H1 (cell line): Measurements from ENCODE around the gene ADAM12. TPM values are rescaled to one million over a fixed set of nuclear protein-coding genes. Genes with fewer than 3 reads are reported as not detected.

Experiments used
- CTCF ChIA-PET: fragments of 300-600 bp; sonication (Branson Sonifier 250); formaldehyde crosslinking; loops from one replicate; lab custom pipeline; 2021; ENCODE audit not compliant: partially characterized antibody; lab: Charles Lee
- POLR2A ChIA-PET: fragments of 300-600 bp; sonication (Branson Sonifier 250); formaldehyde crosslinking; loops from one replicate; lab custom pipeline; 2021; ENCODE audit warnings: inconsistent platforms; ENCODE audit not compliant: partially characterized antibody; lab: Charles Lee
- DNase-seq, 2 experiments: peaks; one replicate each; pipeline versions ENCODE4 v3.0.0 to v3.0.0-alpha.2; 2010 to 2022; ENCODE audit warnings: low spot score in 2 of 2, low read depth in 1 of 2, mixed read lengths in 1 of 2
- FAIRE-seq: peaks from 2 replicates; lab custom pipeline; 2011; peaks lifted over from hg19 to GRCh38; lab: Jason Lieb, UNC
- H2AFZ ChIP-seq: 2 replicates; pipeline ENCODE4 v1.8.1; 2012; ENCODE audit warnings: low read length, inconsistent platforms
- H2AK5ac ChIP-seq: 2 replicates; pipeline ENCODE4 v1.6.1; 2013; ENCODE audit warnings: low read depth, low read length
- H2BK120ac ChIP-seq: replicated peaks from 2 replicates; pipeline ENCODE3; 2013; ENCODE audit warnings: low read depth, low read length, inconsistent platforms
- H2BK12ac ChIP-seq: 2 replicates; pipeline ENCODE4 v1.6.1; 2013; ENCODE audit warnings: low read depth, low read length
- H2BK15ac ChIP-seq: 2 replicates; pipeline ENCODE4 v1.6.1; 2013; ENCODE audit warnings: low read length
- H2BK20ac ChIP-seq: 2 replicates; pipeline ENCODE4 v1.6.1; 2013; ENCODE audit warnings: low read length
- H2BK5ac ChIP-seq: 2 replicates; pipeline ENCODE4 v1.6.1; 2013; ENCODE audit warnings: low read depth, low read length
- H3K14ac ChIP-seq: 2 replicates; pipeline ENCODE4 v1.6.1; 2013; ENCODE audit warnings: inconsistent platforms; ENCODE audit not compliant: insufficient read length
- H3K18ac ChIP-seq: 2 replicates; pipeline ENCODE4 v1.6.1; 2013; ENCODE audit warnings: low read length; ENCODE audit errors: extremely low read depth
- H3K23ac ChIP-seq: 2 replicates; pipeline ENCODE4 v1.6.1; 2013; ENCODE audit warnings: inconsistent platforms; ENCODE audit not compliant: insufficient read length
- H3K23me2 ChIP-seq: 2 replicates; pipeline ENCODE4 v1.6.1; 2013; ENCODE audit warnings: low read depth, low read length
- H3K27ac ChIP-seq: 2 replicates; pipeline ENCODE4 v1.6.1; 2011; ENCODE audit warnings: low read depth, low read length, inconsistent platforms
- H3K27me3 ChIP-seq, 4 experiments: replicated peaks in 1 of 4; 1 replicate in 1 of 4; 2 replicates in 3 of 4; pipeline versions ENCODE4 v1.6.1 to v1.8.1; 2011 to 2013; ENCODE audit warnings: low read length in 3 of 4, mild to moderate bottlenecking in 3 of 4, inconsistent platforms in 2 of 4, mixed read lengths in 2 of 4, moderate library complexity in 1 of 4; ENCODE audit not compliant: control insufficient read depth in 3 of 4, insufficient read depth in 3 of 4; ENCODE audit errors: extremely low read depth in 1 of 4
- H3K36me3 ChIP-seq, 4 experiments: 2 replicates each; pipeline versions ENCODE4 v1.6.1 to v1.8.1; 2011 to 2013; ENCODE audit warnings: mild to moderate bottlenecking in 4 of 4, low read length in 3 of 4, moderate library complexity in 2 of 4, control low read depth in 1 of 4, inconsistent platforms in 1 of 4; ENCODE audit not compliant: insufficient read depth in 4 of 4, control insufficient read depth in 2 of 4
- H3K4ac ChIP-seq: replicated peaks from 2 replicates; pipeline ENCODE3; 2013; ENCODE audit warnings: low read length, low read depth, mixed read lengths, inconsistent platforms; ENCODE audit not compliant: insufficient read length
- H3K4me1 ChIP-seq, 4 experiments: replicated peaks in 1 of 4; 1 replicate in 1 of 4; 2 replicates in 3 of 4; pipeline versions ENCODE4 v1.6.1 to v1.8.1; 2011 to 2013; ENCODE audit warnings: low read length in 3 of 4, inconsistent platforms in 2 of 4, mixed read lengths in 1 of 4; ENCODE audit not compliant: insufficient read depth in 4 of 4, control insufficient read depth in 3 of 4
- H3K4me2 ChIP-seq, 2 experiments: 2 replicates each; pipeline versions ENCODE4 v1.6.1 to v1.8.1; 2011 to 2013; ENCODE audit warnings: low read depth in 2 of 2, low read length in 2 of 2, control low read depth in 1 of 2, inconsistent platforms in 1 of 2, mild to moderate bottlenecking in 1 of 2; ENCODE audit not compliant: insufficient read depth in 1 of 2
- H3K4me3 ChIP-seq, 4 experiments: fragments of 200-600, 300-600 bp in 1 of 4; sonication (generic), shearing (Covaris generic), sonication (Bioruptor Twin) in 1 of 4; 2 replicates each; pipeline versions ENCODE4 v1.5.1 to v1.8.1; 2011 to 2016; ENCODE audit warnings: low read length in 4 of 4, low read depth in 3 of 4, control low read depth in 2 of 4, inconsistent platforms in 2 of 4, mild to moderate bottlenecking in 2 of 4, mixed read lengths in 1 of 4, moderate library complexity in 1 of 4; ENCODE audit not compliant: insufficient read depth in 2 of 4; ENCODE audit errors: extremely low read depth in 1 of 4
- H3K56ac ChIP-seq: replicated peaks from 2 replicates; pipeline ENCODE3; 2013; ENCODE audit warnings: low read depth, mild to moderate bottlenecking, mixed read lengths, low read length, inconsistent platforms; ENCODE audit not compliant: insufficient read length
- H3K79me1 ChIP-seq: 2 replicates; pipeline ENCODE4 v1.6.1; 2013; ENCODE audit warnings: low read depth, low read length, control low read depth
- H3K79me2 ChIP-seq, 2 experiments: 2 replicates each; pipeline versions ENCODE4 v1.6.1 to v1.8.1; 2012 to 2013; ENCODE audit warnings: low read length in 2 of 2, mild to moderate bottlenecking in 2 of 2, inconsistent platforms in 1 of 2; ENCODE audit not compliant: insufficient read depth in 2 of 2, control insufficient read depth in 1 of 2
- H3K9ac ChIP-seq, 4 experiments: replicated peaks in 1 of 4; 1 replicate in 1 of 4; 2 replicates in 3 of 4; pipeline versions ENCODE4 v1.6.1 to v1.8.1; 2011 to 2013; ENCODE audit warnings: low read depth in 3 of 4, low read length in 3 of 4, control low read depth in 2 of 4, mild to moderate bottlenecking in 2 of 4, moderate library complexity in 2 of 4, inconsistent platforms in 1 of 4; ENCODE audit errors: extremely low read depth in 1 of 4
- H3K9me3 ChIP-seq, 2 experiments: 2 replicates each; pipeline versions ENCODE4 v1.6.1 to v1.8.1; 2012 to 2013; ENCODE audit warnings: mild to moderate bottlenecking in 2 of 2, moderate library complexity in 2 of 2, control low read depth in 1 of 2, inconsistent platforms in 1 of 2, low read depth in 1 of 2, low read length in 1 of 2, mixed read lengths in 1 of 2; ENCODE audit not compliant: insufficient read depth in 2 of 2
- H4K20me1 ChIP-seq, 2 experiments: replicated peaks in 1 of 2; 2 replicates each; pipeline versions ENCODE3 to v1.8.1; 2011 to 2013; ENCODE audit warnings: inconsistent platforms in 2 of 2, low read length in 2 of 2, mild to moderate bottlenecking in 1 of 2; ENCODE audit not compliant: insufficient read depth in 2 of 2, control insufficient read depth in 1 of 2
- H4K5ac ChIP-seq: 2 replicates; pipeline ENCODE4 v1.6.1; 2013; ENCODE audit warnings: low read length, low read depth, mixed read lengths, inconsistent platforms; ENCODE audit not compliant: insufficient read length
- H4K8ac ChIP-seq: 2 replicates; pipeline ENCODE4 v1.8.0; 2013; ENCODE audit warnings: mild to moderate bottlenecking, moderate library complexity, low read length, inconsistent platforms; ENCODE audit not compliant: insufficient read depth; ENCODE audit errors: extremely low read depth
- H4K91ac ChIP-seq: replicated peaks from 2 replicates; pipeline ENCODE3; 2013; ENCODE audit warnings: low read length, mixed read lengths, inconsistent platforms; ENCODE audit not compliant: insufficient read length
- ATF3 ChIP-seq: IDR thresholded peaks from 2 replicates; pipeline ENCODE4 v1.6.1; 2011; ENCODE audit warnings: low read depth, mild to moderate bottlenecking, low read length; ENCODE audit not compliant: insufficient read depth
- CEBPB ChIP-seq: IDR thresholded peaks from 2 replicates; pipeline ENCODE4 v1.6.1; 2012; ENCODE audit warnings: low read depth, low read length
- CTCF ChIP-seq, 3 experiments: IDR thresholded peaks; 1 replicate in 2 of 3; 2 replicates in 1 of 3; pipeline versions ENCODE4 v1.5.1 to v1.6.1; 2011; ENCODE audit warnings: low read length in 3 of 3, mild to moderate bottlenecking in 3 of 3, inconsistent platforms in 2 of 3, low read depth in 1 of 3, moderate library complexity in 1 of 3; ENCODE audit not compliant: insufficient read depth in 1 of 3; ENCODE audit errors: control extremely low read depth in 1 of 3
- PHF8 ChIP-seq: fragments of 200-600 bp; sonication (generic); conservative IDR thresholded peaks from 2 replicates; pipeline ENCODE4 v1.7.1; 2012; ENCODE audit warnings: low read depth, mild to moderate bottlenecking, inconsistent platforms, low read length, moderate library complexity
- POLR2A ChIP-seq, 2 experiments: IDR thresholded peaks; 1 replicate in 1 of 2; 2 replicates in 1 of 2; pipeline ENCODE4 v1.6.1; 2011; ENCODE audit warnings: low read depth in 2 of 2, low read length in 2 of 2, mild to moderate bottlenecking in 2 of 2; ENCODE audit errors: control extremely low read depth in 1 of 2
- POLR2AphosphoS5 ChIP-seq: IDR thresholded peaks from 2 replicates; pipeline ENCODE4 v1.6.1; 2011; ENCODE audit warnings: low read depth, low read length
- RFX5 ChIP-seq: IDR thresholded peaks from 2 replicates; pipeline ENCODE4 v1.6.1; 2011; ENCODE audit warnings: low read depth, low read length, improper control_type of control experiment, borderline replicate concordance
- SAP30 ChIP-seq: fragments of 300-600 bp; sonication (generic); IDR thresholded peaks from 2 replicates; pipeline ENCODE4 v1.7.1; 2012; ENCODE audit warnings: low read length, moderate library complexity, mild to moderate bottlenecking, inconsistent platforms; ENCODE audit not compliant: insufficient read depth, insufficient replicate concordance
- SIX5 ChIP-seq: IDR thresholded peaks from 2 replicates; pipeline ENCODE4 v1.6.1; 2011; ENCODE audit warnings: mild to moderate bottlenecking, low read depth, low read length
- SP4 ChIP-seq: IDR thresholded peaks from 2 replicates; pipeline ENCODE4 v1.6.1; 2012; ENCODE audit warnings: low read length, inconsistent platforms
- SUZ12 ChIP-seq: fragments of 200-600 bp; sonication (generic); IDR thresholded peaks from 2 replicates; pipeline ENCODE4 v1.6.1; 2012; ENCODE audit warnings: mild to moderate bottlenecking, inconsistent platforms, low read length, moderate library complexity, mixed read lengths
- TAF1 ChIP-seq: IDR thresholded peaks from 2 replicates; pipeline ENCODE4 v1.6.1; 2011; ENCODE audit warnings: mild to moderate bottlenecking, low read depth, low read length
- whole genome bisulfite sequencing, 2 experiments: shearing (Covaris generic) in 1 of 2; methylation state at CpG; one replicate each; pipeline versions ENCODE4 v1.1.6 to v1.1.7; 2013 to 2015; ENCODE audit warnings: low lambda C conversion rate in 2 of 2, mixed read lengths in 2 of 2, inconsistent platforms in 1 of 2, low coverage in 1 of 2, missing lambda C conversion rate in 1 of 2; ENCODE audit not compliant: insufficient replicate concordance in 2 of 2, insufficient coverage in 1 of 2, insufficient read length in 1 of 2; ENCODE audit errors: extremely low coverage in 1 of 2, missing lambda C conversion rate in 1 of 2; 5-methylcytosine and 5-hydroxymethylcytosine counted together
- polyA plus RNA-seq, 7 experiments: library from polyadenylated mRNA; depleted of rRNA in 3 of 7; stranded (reverse) in 5 of 7; unstranded in 2 of 7; fragments of >200 nt in 5 of 7; fragments of 200-250 nt in 2 of 7; gene quantifications; 1 replicate in 5 of 7; 2 replicates in 1 of 7; 4 replicates in 1 of 7; pipeline versions ENCODE4 v1.2.1 to v1.2.3, GENCODE V29; 2011 to 2013; ENCODE audit warnings: missing spikeins in 2 of 7, mixed read lengths in 2 of 7
- total RNA-seq: library from RNA; stranded (reverse); fragmentation: NEBNext Ultra II Directional; extraction: Animal tissue kit (Norgen Biotek cat#: 25700); gene quantifications from 2 replicates; pipeline ENCODE4 v1.2.1, GENCODE V29; 2021

ADAM12 gene
- total and polyA plus RNA-seq, 2 of the 8 experiments (the other 6 are each of a cell fraction or from before 2014, with no cell fraction given), result 0.07 to 0.17 TPM

GRCh38 chr10:126042354-126042753, 345.9 kb downstream of the ADAM12 start:
- no peaks in the 10 kb centered on the region for H3K36me3 ChIP-seq
- H3K23me2 ChIP-seq, result no peaks in the 10 kb centered on the region
- H3K18ac ChIP-seq, result no peak overlapping the region
- no peak overlapping the region for H3K27ac ChIP-seq
- 88% methylated on average over 4 of the region's 4 CpGs; no CpG with 5 or more reads in 1 of the 2 experiments for WGBS, 2 experiments
- H2AK5ac ChIP-seq, result no peak overlapping the region
- H2BK120ac ChIP-seq, result no peak overlapping the region
- no peak overlapping the region for H3K9ac ChIP-seq
- H4K91ac ChIP-seq, result no peak overlapping the region
- H2BK5ac ChIP-seq, result no peak overlapping the region
- ChIA-PET CTCF (no interaction called here), POLR2A (interaction anchor here (0.6 kb wide), 1 partner anchor 21 kb away, joined by 3 read pairs; no protein-coding TSS in a partner anchor)
- no peak overlapping the region for H2BK20ac ChIP-seq
- FAIRE-seq (no peak), DNase-seq (no peak)
- no peak overlapping the region for H3K4me2 ChIP-seq
- H4K20me1 ChIP-seq, result no peaks in the 10 kb centered on the region
- H2BK15ac ChIP-seq, result no peak overlapping the region
- H3K4ac ChIP-seq, result no peak overlapping the region
- H3K4me1 ChIP-seq, result peaks cover 0 to 9% (median 4%) of the 10 kb centered on the region in 4 experiments; a peak in 5 of 7 replicates
- H3K23ac ChIP-seq, result no peak overlapping the region
- H4K8ac ChIP-seq, result no peak overlapping the region
- no peak overlapping the region for H3K56ac ChIP-seq
- H4K5ac ChIP-seq, result no peak overlapping the region
- no peak overlapping the region for H2BK12ac ChIP-seq
- H3K27me3 ChIP-seq, result no peaks in the 10 kb centered on the region
- no peak overlapping the region for H3K4me3 ChIP-seq
- H3K9me3 ChIP-seq, result no peaks in the 10 kb centered on the region
- no peak overlapping the region for H3K14ac ChIP-seq
- H3K79me1 ChIP-seq, result no peaks in the 10 kb centered on the region
- H2AFZ ChIP-seq, result no peak overlapping the region
- no peaks in the 10 kb centered on the region for H3K79me2 ChIP-seq
- no peak for TF ChIP-seq RFX5
- no peak for TF ChIP-seq PHF8
- no peak for TF ChIP-seq TAF1
- no peak for TF ChIP-seq CTCF (IDR thresholded peaks at IDR 0.05; ENCODE audit: control extremely low read depth in 1 of 3, insufficient read depth in 1 of 3, low read depth in 1 of 3, low read length in 3 of 3)
- no peak for TF ChIP-seq SAP30
- no peak for TF ChIP-seq CEBPB
- no peak for TF ChIP-seq ATF3
- TF ChIP-seq SUZ12, result no peak
- no peak for TF ChIP-seq POLR2A (IDR thresholded peaks at IDR 0.05; ENCODE audit: control extremely low read depth in 1 of 2, low read depth in 2 of 2, low read length in 2 of 2)
- TF ChIP-seq POLR2AphosphoS5, result no peak
- no peak for TF ChIP-seq SIX5
- no peak for TF ChIP-seq SP4
